Measurements from ENCODE around the gene PAK1IP1.

DNA sequence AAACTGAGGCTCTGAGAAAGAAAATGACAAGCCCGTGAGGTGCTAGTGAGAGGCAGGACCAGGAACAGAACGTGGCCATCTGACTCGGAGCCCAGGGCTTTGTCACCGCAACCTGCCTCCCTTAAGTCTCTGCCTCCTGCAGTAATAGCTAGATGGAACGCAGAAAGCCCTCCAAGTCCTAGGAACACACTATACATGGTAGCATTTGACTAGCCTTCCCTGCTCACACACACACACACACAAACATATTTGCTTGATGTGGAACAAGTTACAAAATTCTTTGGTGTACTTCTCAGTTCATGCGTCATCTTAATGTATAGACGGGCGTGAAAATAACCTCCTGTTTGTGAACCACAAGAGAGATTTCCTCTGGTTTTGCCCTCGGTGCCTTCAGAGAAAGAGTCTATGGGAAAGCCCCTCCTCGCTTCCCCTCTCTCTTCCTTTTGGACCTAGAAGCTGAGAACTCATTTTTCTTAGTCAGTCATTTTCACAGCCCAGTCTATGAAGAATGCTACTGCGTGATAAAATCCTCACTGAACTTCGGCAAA, 39.2 kb upstream of the PAK1IP1 start:
- TF ChIP-seq, protein P1, sequence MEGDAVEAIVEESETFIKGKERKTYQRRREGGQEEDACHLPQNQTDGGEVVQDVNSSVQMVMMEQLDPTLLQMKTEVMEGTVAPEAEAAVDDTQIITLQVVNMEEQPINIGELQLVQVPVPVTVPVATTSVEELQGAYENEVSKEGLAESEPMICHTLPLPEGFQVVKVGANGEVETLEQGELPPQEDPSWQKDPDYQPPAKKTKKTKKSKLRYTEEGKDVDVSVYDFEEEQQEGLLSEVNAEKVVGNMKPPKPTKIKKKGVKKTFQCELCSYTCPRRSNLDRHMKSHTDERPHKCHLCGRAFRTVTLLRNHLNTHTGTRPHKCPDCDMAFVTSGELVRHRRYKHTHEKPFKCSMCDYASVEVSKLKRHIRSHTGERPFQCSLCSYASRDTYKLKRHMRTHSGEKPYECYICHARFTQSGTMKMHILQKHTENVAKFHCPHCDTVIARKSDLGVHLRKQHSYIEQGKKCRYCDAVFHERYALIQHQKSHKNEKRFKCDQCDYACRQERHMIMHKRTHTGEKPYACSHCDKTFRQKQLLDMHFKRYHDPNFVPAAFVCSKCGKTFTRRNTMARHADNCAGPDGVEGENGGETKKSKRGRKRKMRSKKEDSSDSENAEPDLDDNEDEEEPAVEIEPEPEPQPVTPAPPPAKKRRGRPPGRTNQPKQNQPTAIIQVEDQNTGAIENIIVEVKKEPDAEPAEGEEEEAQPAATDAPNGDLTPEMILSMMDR (conservative IDR thresholded peaks at IDR 0.05; ENCODE audit: low read length) = no peak
- no peak for TF ChIP-seq EZH2phosphoT487 (IDR thresholded peaks at IDR 0.05; ENCODE audit: borderline replicate concordance)

Data from Loucy (cell line).